GM12872 (cell line): ENCODE measurements around the gene KRTAP9-3.
"Not testable (repeated sequence)": the region's sequence is repeated elsewhere in the genome, so short reads cannot be mapped to it uniquely, and the experiment has no call there.

Experiments
- CTCF ChIP-seq: IDR thresholded peaks from 3 replicates; pipeline ENCODE4 v1.5.1; 2011; ENCODE audit warnings: low read depth, mild to moderate bottlenecking, low read length, moderate library complexity; ENCODE audit not compliant: insufficient read depth

KRTAP9-3 gene

GRCh38 chr17:41232399-41233105 lies at the start of gene KRTAP9-3:
Gene KRTAP9-3, plus strand, starts transcription at chr17:41232449. Its CDS starts 53 bp downstream, at chr17:41232502.
- TF ChIP-seq CTCF: not testable (repeated sequence)

GRCh38 chr17:41184480-41184961 lies 47.7 kb upstream of the KRTAP9-3 start, which contains the start of gene KRTAP4-1:
Gene KRTAP4-1, minus strand, starts transcription at chr17:41184911. Its CDS starts 57 bp downstream, at chr17:41184854.
- no peak for TF ChIP-seq CTCF

- TF ChIP-seq CTCF: no peak
Measured at GRCh38 chr17:41185001-41185400, 47.2 kb upstream of the KRTAP9-3 start.

GRCh38 chr17:41186872-41187271 lies 45.4 kb upstream of the KRTAP9-3 start:
- no peak for TF ChIP-seq CTCF

GRCh38 chr17:41189837-41190318 lies 42.4 kb upstream of the KRTAP9-3 start, which contains the start of gene KRTAP9-1:
Gene KRTAP9-1, plus strand, starts transcription at chr17:41189887. Its CDS starts 0 bp downstream, at chr17:41189887.
- not testable (repeated sequence) for TF ChIP-seq CTCF

GRCh38 chr17:41190328-41190727 lies 41.9 kb upstream of the KRTAP9-3 start:
- no peak for TF ChIP-seq CTCF

GRCh38 chr17:41196068-41196467 lies 36.2 kb upstream of the KRTAP9-3 start:
- no peak for TF ChIP-seq CTCF
